HCT116 (cell line): Measurements from ENCODE around the gene DNM2. TPM values are rescaled to one million over a fixed set of nuclear protein-coding genes. Genes with fewer than 3 reads are reported as not detected.

ENCODE experiments used
- ATAC-seq: fragments of 200-7000 bp; cut with Tn5 transposase; 2 replicates; pipeline ENCODE4 v1.9.1; 2020; ENCODE audit warnings: mild to moderate bottlenecking, moderate library complexity
- BruUV-seq: library from RNA; stranded (reverse); fragments of 400-500 nt; replicated peaks from 2 replicates; lab custom pipeline; 2021; lab: Mats Ljungman, UMichigan
- CTCF ChIA-PET: fragments of 300-600 bp; sonication (Branson Sonifier 250); formaldehyde crosslinking; loops from one replicate; lab custom pipeline; 2021; ENCODE audit warnings: antibody characterized with exemption; lab: Charles Lee
- POLR2A ChIA-PET: fragments of 300-600, 350-600 bp; sonication (Branson Sonifier 250); formaldehyde crosslinking; loops from one replicate; lab custom pipeline; 2021; ENCODE audit warnings: antibody characterized with exemption; lab: Charles Lee
- RAD21 ChIA-PET, 2 experiments: fragments of 300-600 bp; sonication (Branson Sonifier 250); formaldehyde crosslinking; loops; one replicate each; lab custom pipeline; 2023; ENCODE audit warnings: low total read pairs in 2 of 2; ENCODE audit not compliant: uncharacterized antibody in 2 of 2, unreplicated experiment in 2 of 2, low non-redundant PET in 1 of 2; lab: Charles Lee
- DNase-seq: peaks from one replicate; pipeline ENCODE4 v3.0.0-alpha.2; 2010; ENCODE audit warnings: low read depth, low spot score
- H2AFZ ChIP-seq: fragments of 200-600 bp; shearing (Covaris generic), sonication (generic); 2 replicates; pipeline ENCODE4 v1.6.1; 2017; ENCODE audit warnings: low read depth, mixed run types, mixed read lengths, antibody characterized with exemption, low read length; ENCODE audit not compliant: poor library complexity, severe bottlenecking
- H3K27ac ChIP-seq: 2 replicates; pipeline ENCODE4 v1.5.1; 2012; ENCODE audit warnings: low read depth, low read length
- H3K27me3 ChIP-seq: fragments of 200-600 bp; sonication (generic); 2 replicates; pipeline ENCODE4 v1.6.1; 2016; ENCODE audit warnings: mixed run types, low read length, mixed read lengths; ENCODE audit not compliant: insufficient read depth
- H3K36me3 ChIP-seq, 2 experiments: fragments of 200-500 bp in 1 of 2; fragments of 200-600 bp in 1 of 2; sonication (Bioruptor generic) in 1 of 2; sonication (generic) in 1 of 2; 2 replicates each; pipeline versions ENCODE4 v1.5.1 to v1.6.1; 2014 to 2016; ENCODE audit warnings: low read length in 2 of 2, inconsistent platforms in 1 of 2, mixed read lengths in 1 of 2, mixed run types in 1 of 2; ENCODE audit not compliant: insufficient read depth in 2 of 2, control insufficient read depth in 1 of 2
- H3K4me1 ChIP-seq, 2 experiments: fragments of 200-600 bp in 1 of 2; sonication (generic) in 1 of 2; 2 replicates each; pipeline versions ENCODE4 v1.5.1 to v1.6.1; 2012 to 2017; ENCODE audit warnings: low read length in 2 of 2, inconsistent platforms in 1 of 2, mild to moderate bottlenecking in 1 of 2, mixed read lengths in 1 of 2, mixed run types in 1 of 2, moderate library complexity in 1 of 2; ENCODE audit not compliant: insufficient read depth in 2 of 2, control insufficient read depth in 1 of 2
- H3K4me2 ChIP-seq: fragments of 200-600 bp; sonication (generic); 2 replicates; pipeline ENCODE4 v1.6.1; 2017; ENCODE audit warnings: mixed run types, low read length, mixed read lengths
- H3K4me3 ChIP-seq, 2 experiments: fragments of 200-600 bp in 1 of 2; sonication (generic) in 1 of 2; replicated peaks in 1 of 2; 2 replicates each; pipeline ENCODE4 v1.5.1; 2011 to 2016; ENCODE audit warnings: low read length in 2 of 2, control low read depth in 1 of 2, low read depth in 1 of 2, mild to moderate bottlenecking in 1 of 2, mixed read lengths in 1 of 2, mixed run types in 1 of 2
- H3K79me2 ChIP-seq: fragments of 200-600 bp; sonication (generic); 2 replicates; pipeline ENCODE4 v1.6.1; 2017; ENCODE audit warnings: mild to moderate bottlenecking, mixed run types, low read length, moderate library complexity, mixed read lengths; ENCODE audit not compliant: insufficient read depth
- H3K9ac ChIP-seq: fragments of 200-600 bp; sonication (generic); 2 replicates; pipeline ENCODE4 v1.6.1; 2016; ENCODE audit warnings: low read length, mixed read lengths
- H3K9me2 ChIP-seq: fragments of 200-600 bp; sonication (generic), shearing (Covaris generic); 2 replicates; pipeline ENCODE4 v1.6.1; 2017; ENCODE audit warnings: mixed run types, mild to moderate bottlenecking, moderate library complexity; ENCODE audit not compliant: insufficient read depth
- H3K9me3 ChIP-seq, 2 experiments: fragments of 200-500 bp in 1 of 2; fragments of 200-600 bp in 1 of 2; sonication (Bioruptor generic) in 1 of 2; sonication (generic) in 1 of 2; 2 replicates each; pipeline ENCODE4 v1.6.1; 2014 to 2017; ENCODE audit warnings: low read length in 2 of 2, mixed read lengths in 2 of 2, inconsistent platforms in 1 of 2, low read depth in 1 of 2, mild to moderate bottlenecking in 1 of 2, mixed run types in 1 of 2, moderate library complexity in 1 of 2; ENCODE audit not compliant: control insufficient read depth in 1 of 2, insufficient read depth in 1 of 2
- H4K20me1 ChIP-seq: fragments of 200-600 bp; sonication (generic), shearing (Covaris generic); 2 replicates; pipeline ENCODE4 v1.6.1; 2017; ENCODE audit warnings: mixed run types, mild to moderate bottlenecking, moderate library complexity; ENCODE audit not compliant: insufficient read depth
- CEBPB ChIP-seq: IDR thresholded peaks from 2 replicates; pipeline ENCODE4 v1.6.1; 2012; ENCODE audit warnings: low read depth
- ELF1 ChIP-seq: IDR thresholded peaks from 2 replicates; pipeline ENCODE4 v1.6.1; 2012; ENCODE audit warnings: low read depth, borderline replicate concordance
- EZH2 ChIP-seq: fragments of 200-600 bp; sonication (generic); IDR thresholded peaks from 2 replicates; pipeline ENCODE4 v1.6.1; 2017; ENCODE audit warnings: antibody characterized with exemption, mixed run types
- EZH2phosphoT487 ChIP-seq: fragments of 200-600 bp; IDR thresholded peaks from 2 replicates; pipeline ENCODE4 v1.6.1; 2018; ENCODE audit warnings: antibody characterized with exemption, borderline replicate concordance
- JUND ChIP-seq: IDR thresholded peaks from 2 replicates; pipeline ENCODE4 v1.6.1; 2012
- POLR2A ChIP-seq: IDR thresholded peaks from 2 replicates; pipeline ENCODE4 v1.7.0; 2011; ENCODE audit warnings: borderline replicate concordance; ENCODE audit not compliant: insufficient read depth, insufficient read length; ENCODE audit errors: extremely low read depth
- RAD21 ChIP-seq: IDR thresholded peaks from 2 replicates; pipeline ENCODE4 v1.6.1; 2012; ENCODE audit warnings: low read depth, mild to moderate bottlenecking
- REST ChIP-seq: IDR thresholded peaks from 2 replicates; pipeline ENCODE4 v1.6.1; 2012; ENCODE audit warnings: low read depth
- TCF7L2 ChIP-seq: IDR thresholded peaks from 2 replicates; pipeline ENCODE4 v1.7.0; 2011; ENCODE audit warnings: borderline replicate concordance, inconsistent platforms; ENCODE audit not compliant: insufficient read depth, insufficient read length; ENCODE audit errors: extremely low read depth
- YY1 ChIP-seq: IDR thresholded peaks from 2 replicates; pipeline ENCODE4 v1.6.1; 2011; ENCODE audit warnings: low read length, low read depth, moderate library complexity, mild to moderate bottlenecking; ENCODE audit not compliant: insufficient replicate concordance; ENCODE audit errors: extremely low read depth
- ZBTB33 ChIP-seq: IDR thresholded peaks from 2 replicates; pipeline ENCODE4 v1.6.1; 2011; ENCODE audit warnings: mild to moderate bottlenecking, low read length, moderate library complexity; ENCODE audit not compliant: insufficient replicate concordance; ENCODE audit errors: extremely low read depth
- ZFX ChIP-seq: fragments of 450-650 bp; IDR thresholded peaks from 2 replicates; pipeline ENCODE4 v1.6.1; 2017
- intact Hi-C: fragments of 100-400 bp; cut with micrococcal nuclease; formaldehyde crosslinking; loops from 2 replicates; pipeline ENCODE4 v1.10.0; 2022
- total RNA-seq: library from RNA; stranded (reverse); gene quantifications from one replicate; pipeline ENCODE4 v1.2.1, GENCODE V29; 2021; ENCODE audit not compliant: unreplicated experiment

Gene DNM2
- total RNA-seq, 1 experiment from 2014 or later, result 183 TPM

- TF ChIP-seq POLR2A, result no peak
- no peak for TF ChIP-seq JUND
- no peak for TF ChIP-seq ZBTB33
- no peak for TF ChIP-seq EZH2phosphoT487
- no peak for TF ChIP-seq CEBPB
- no peak for TF ChIP-seq EZH2
- TF ChIP-seq YY1, result no peak
- TF ChIP-seq RAD21, result no peak
Observed at GRCh38 chr19:10761443-10762250, 43.8 kb downstream of the DNM2 start (continued).

GRCh38 chr19:10762656-10763055, 44.8 kb downstream of the DNM2 start:
- TF ChIP-seq ELF1 (no peak), TCF7L2 (no peak), REST (no peak), ZFX (no peak), CEBPB (no peak)
- H4K20me1 ChIP-seq, result no peaks in the 10 kb centered on the region
- H3K4me3 ChIP-seq, result no peak overlapping the region
- peak; percentile 30; the same call in 1 of the 2 replicates for ATAC-seq
- H3K4me1 ChIP-seq, result peaks cover 48 to 58% of the 10 kb centered on the region in 2 experiments
- peaks cover 5 to 8% of the 10 kb centered on the region in 2 experiments; a peak in 3 of 4 replicates for H3K36me3 ChIP-seq
- ChIA-PET CTCF (interaction anchor here (1.3 kb wide), 1 partner anchor 45 kb away, joined by 3 read pairs; the partner anchor contains the start of gene DNM2), POLR2A (no interaction called here), RAD21 (no interaction called here)
- no peaks in the 10 kb centered on the region for H3K27me3 ChIP-seq
- DNase-seq, result no peak
- BruUV-seq, result no TSS peak
- H3K9ac ChIP-seq, result no peak overlapping the region
- no peaks in the 10 kb centered on the region for H3K9me2 ChIP-seq
- no peak overlapping the region for H2AFZ ChIP-seq
- H3K9me3 ChIP-seq, result no peaks in the 10 kb centered on the region
- intact Hi-C loops, result no loop called here
- peaks cover 53% of the 10 kb centered on the region for H3K79me2 ChIP-seq
- peak overlapping the region; percentile 40; the same call in 1 of the 2 replicates for H3K27ac ChIP-seq
- peak overlapping the region; percentile 33; the same call in 1 of the 2 replicates for H3K4me2 ChIP-seq
